H9 (cell line): ENCODE measurements around the gene LMX1B. TPM values are rescaled to one million over a fixed set of nuclear protein-coding genes. Genes with fewer than 3 reads are reported as not detected.

ENCODE experiments used
- DNase-seq: peaks from one replicate; pipeline ENCODE4 v3.0.0-alpha.2; 2017
- H2AFZ ChIP-seq: one replicate; pipeline ENCODE4 v1.6.1; 2013; ENCODE audit warnings: mild to moderate bottlenecking, low read length, control low read depth, moderate library complexity
- H2AK5ac ChIP-seq: 2 replicates; pipeline ENCODE4 v1.6.1; 2013; ENCODE audit warnings: low read length, control low read depth, mixed read lengths; ENCODE audit not compliant: insufficient read length
- H2BK120ac ChIP-seq: one replicate; pipeline ENCODE4 v1.6.1; 2013; ENCODE audit warnings: low read depth, mild to moderate bottlenecking, low read length, control low read depth, inconsistent platforms; ENCODE audit not compliant: poor library complexity, severe bottlenecking
- H2BK12ac ChIP-seq: 2 replicates; pipeline ENCODE4 v1.6.1; 2013; ENCODE audit warnings: low read length, control low read depth, mixed read lengths, low read depth; ENCODE audit not compliant: insufficient read length
- H2BK15ac ChIP-seq: 2 replicates; pipeline ENCODE4 v1.6.1; 2013; ENCODE audit warnings: low read depth, low read length, control low read depth
- H2BK20ac ChIP-seq: one replicate; pipeline ENCODE4 v1.6.1; 2013; ENCODE audit warnings: low read depth, mild to moderate bottlenecking, low read length, control low read depth, inconsistent platforms; ENCODE audit not compliant: poor library complexity, severe bottlenecking
- H2BK5ac ChIP-seq: 2 replicates; pipeline ENCODE4 v1.6.1; 2013; ENCODE audit warnings: low read length, control low read depth, mixed read lengths; ENCODE audit not compliant: insufficient read length
- H3K14ac ChIP-seq: 2 replicates; pipeline ENCODE4 v1.6.1; 2013; ENCODE audit warnings: low read length, control low read depth; ENCODE audit not compliant: insufficient read depth
- H3K18ac ChIP-seq: 2 replicates; pipeline ENCODE4 v1.6.1; 2013; ENCODE audit warnings: low read depth, mild to moderate bottlenecking, mixed read lengths, low read length, control low read depth; ENCODE audit not compliant: insufficient read length
- H3K23ac ChIP-seq: 2 replicates; pipeline ENCODE4 v1.6.1; 2013; ENCODE audit warnings: low read length, control low read depth, mixed read lengths, low read depth; ENCODE audit not compliant: insufficient read length
- H3K23me2 ChIP-seq: 2 replicates; pipeline ENCODE4 v1.6.1; 2013; ENCODE audit warnings: low read depth, mild to moderate bottlenecking, mixed read lengths, low read length, control low read depth; ENCODE audit not compliant: insufficient read length, poor library complexity, severe bottlenecking
- H3K27ac ChIP-seq: 2 replicates; pipeline ENCODE4 v1.5.1; 2013; ENCODE audit warnings: low read length, control low read depth, mixed read lengths, low read depth; ENCODE audit not compliant: insufficient read length
- H3K27me3 ChIP-seq: 2 replicates; pipeline ENCODE4 v1.6.1; 2013; ENCODE audit warnings: low read length, control low read depth, inconsistent platforms; ENCODE audit not compliant: insufficient read depth
- H3K4ac ChIP-seq: 2 replicates; pipeline ENCODE4 v1.6.1; 2013; ENCODE audit warnings: low read depth, mild to moderate bottlenecking, control low read depth, inconsistent platforms, low read length, moderate library complexity
- H3K4me1 ChIP-seq: 2 replicates; pipeline ENCODE4 v1.6.1; 2013; ENCODE audit warnings: low read length, control low read depth, inconsistent platforms; ENCODE audit not compliant: insufficient read depth
- H3K4me2 ChIP-seq: 2 replicates; pipeline ENCODE4 v1.6.1; 2013; ENCODE audit warnings: low read length, control low read depth, mixed read lengths; ENCODE audit not compliant: insufficient read length, insufficient read depth
- H3K56ac ChIP-seq: 2 replicates; pipeline ENCODE4 v1.6.1; 2013; ENCODE audit warnings: low read depth, mild to moderate bottlenecking, mixed read lengths, low read length, control low read depth; ENCODE audit not compliant: insufficient read length
- H3K79me1 ChIP-seq: 2 replicates; pipeline ENCODE4 v1.6.1; 2013; ENCODE audit warnings: low read depth, mild to moderate bottlenecking, moderate library complexity, low read length, control low read depth, inconsistent platforms; ENCODE audit not compliant: insufficient read depth, poor library complexity, severe bottlenecking
- H3K79me2 ChIP-seq: 2 replicates; pipeline ENCODE4 v1.6.1; 2013; ENCODE audit warnings: low read length, control low read depth, inconsistent platforms; ENCODE audit not compliant: insufficient read depth
- H3K9ac ChIP-seq: 2 replicates; pipeline ENCODE4 v1.6.1; 2013; ENCODE audit warnings: low read length, control low read depth, mixed read lengths; ENCODE audit not compliant: insufficient read length; ENCODE audit errors: extremely low read depth
- H3K9me3 ChIP-seq: one replicate; pipeline ENCODE4 v1.6.1; 2013; ENCODE audit warnings: low read depth, low read length, inconsistent platforms; ENCODE audit not compliant: control insufficient read depth
- H3T11ph ChIP-seq: one replicate; pipeline ENCODE4 v1.6.1; 2013; ENCODE audit warnings: mild to moderate bottlenecking, low read length, control low read depth, inconsistent platforms
- H4K20me1 ChIP-seq: one replicate; pipeline ENCODE4 v1.6.1; 2013; ENCODE audit not compliant: control insufficient read depth, insufficient read length, insufficient read depth
- H4K5ac ChIP-seq: 2 replicates; pipeline ENCODE4 v1.6.1; 2013; ENCODE audit warnings: low read depth, mild to moderate bottlenecking, mixed read lengths, low read length, control low read depth; ENCODE audit not compliant: insufficient read length
- H4K8ac ChIP-seq: replicated peaks from 2 replicates; pipeline ENCODE4 v1.6.1; 2013; ENCODE audit warnings: low read length, control low read depth, mixed read lengths, low read depth; ENCODE audit not compliant: insufficient read length
- H4K91ac ChIP-seq: 2 replicates; pipeline ENCODE4 v1.6.1; 2013; ENCODE audit warnings: low read depth, mild to moderate bottlenecking, moderate library complexity, mixed read lengths, low read length, control low read depth; ENCODE audit not compliant: insufficient read length
- H3K27ac Mint-ChIP-seq, 3 experiments: 2 replicates in 2 of 3; 3 replicates in 1 of 3; pipeline ENCODE4 v1.8.0; 2020 to 2021; ENCODE audit warnings: mixed read lengths in 3 of 3, mild to moderate bottlenecking in 1 of 3, moderate library complexity in 1 of 3
- H3K27me3 Mint-ChIP-seq: 2 replicates; pipeline ENCODE4 v1.8.0; 2021; ENCODE audit warnings: low read depth, mild to moderate bottlenecking, moderate library complexity, mixed read lengths
- H3K36me3 Mint-ChIP-seq, 3 experiments: 2 replicates in 2 of 3; 3 replicates in 1 of 3; pipeline ENCODE4 v1.8.0; 2020 to 2021; ENCODE audit warnings: low read depth in 3 of 3, mixed read lengths in 3 of 3; ENCODE audit not compliant: insufficient read depth in 1 of 3
- H3K4me1 Mint-ChIP-seq, 2 experiments: 2 replicates each; pipeline ENCODE4 v1.8.0; 2020; ENCODE audit warnings: mixed read lengths in 2 of 2
- H3K4me3 Mint-ChIP-seq, 2 experiments: 2 replicates in 1 of 2; 3 replicates in 1 of 2; pipeline ENCODE4 v1.8.0; 2020 to 2021; ENCODE audit warnings: mild to moderate bottlenecking in 2 of 2, mixed read lengths in 2 of 2, moderate library complexity in 1 of 2
- H3K9me3 Mint-ChIP-seq, 2 experiments: 2 replicates in 1 of 2; 3 replicates in 1 of 2; pipeline ENCODE4 v1.8.0; 2020; ENCODE audit warnings: mild to moderate bottlenecking in 2 of 2, mixed read lengths in 2 of 2, moderate library complexity in 1 of 2
- CTCF ChIP-seq: fragments of 200-600 bp; sonication (generic); conservative IDR thresholded peaks from 3 replicates; pipeline ENCODE4 v1.8.0; 2021; ENCODE audit warnings: antibody characterized with exemption, mild to moderate bottlenecking
- WGBS: extraction: QIAGEN DNeasy Blood & Tissue Kit; methylation state at CpG from one replicate; pipeline ENCODE4 v1.1.7; 2013; ENCODE audit warnings: missing lambda C conversion rate, low lambda C conversion rate, mixed read lengths; ENCODE audit not compliant: insufficient read length; ENCODE audit errors: extremely low coverage; 5-methylcytosine and 5-hydroxymethylcytosine counted together
- total RNA-seq: library from RNA; stranded (reverse); gene quantifications from 2 replicates; pipeline ENCODE4 v1.2.1, GENCODE V29; 2021

LMX1B gene
- total RNA-seq, 1 experiment from 2014 or later: 0.85 TPM

GRCh38 chr9:126700903-126701812 lies 87.4 kb downstream of the LMX1B start:
- H3K27ac Mint-ChIP-seq: no peak overlapping the region
- DNase-seq: no peak

More at GRCh38 chr9:126700903-126701812, 87.4 kb downstream of the LMX1B start:
- WGBS: no CpG with 5 or more reads among the region's 14 CpGs
- no peaks in the 10 kb centered on the region for H4K20me1 ChIP-seq
- Mint-ChIP-seq H3K4me1 (peaks cover 12 to 31% of the 10 kb centered on the region in 2 experiments), H3K4me3 (no peak overlapping the region), H3K27me3 (peaks cover 86% of the 10 kb centered on the region), H3K36me3 (no peaks in the 10 kb centered on the region; a peak in 1 of 7 replicates), H3K9me3 (no peaks in the 10 kb centered on the region; a peak in 1 of 5 replicates)
- no peak overlapping the region for H4K5ac ChIP-seq
- H3K9ac ChIP-seq: no peak overlapping the region
- no peaks in the 10 kb centered on the region for H3K9me3 ChIP-seq
- H2BK5ac ChIP-seq: no peak overlapping the region
- H3K4me2 ChIP-seq: no peak overlapping the region
- H3K23ac ChIP-seq: no peak overlapping the region
- H3K4me1 ChIP-seq: no peaks in the 10 kb centered on the region
- no peak overlapping the region for H2BK120ac ChIP-seq
- H3K18ac ChIP-seq: no peak overlapping the region
- no peak overlapping the region for H2BK12ac ChIP-seq
- H4K8ac ChIP-seq: no peak overlapping the region
- no peak overlapping the region for H4K91ac ChIP-seq
- no peak overlapping the region for H3T11ph ChIP-seq
- no peak overlapping the region for H3K56ac ChIP-seq
- H3K79me2 ChIP-seq: no peaks in the 10 kb centered on the region
- no peak overlapping the region for H2AFZ ChIP-seq
- no peak overlapping the region for H3K27ac ChIP-seq
- no peak overlapping the region for H2BK20ac ChIP-seq
- no peak overlapping the region for H3K14ac ChIP-seq
- H2BK15ac ChIP-seq: no peak overlapping the region
- no peak overlapping the region for H3K4ac ChIP-seq
- TF ChIP-seq CTCF: no peak
- H3K79me1 ChIP-seq: no peaks in the 10 kb centered on the region
- H3K27me3 ChIP-seq: peaks cover 3% of the 10 kb centered on the region; the same call in 1 of the 2 replicates
- H2AK5ac ChIP-seq: no peak overlapping the region
- H3K23me2 ChIP-seq: no peaks in the 10 kb centered on the region
